Breast epithelium (tissue), 4 donors: ENCODE measurements around the gene CORO1C. TPM values are rescaled to one million over a fixed set of nuclear protein-coding genes. Genes with fewer than 3 reads are reported as not detected.

Experiments used
- DNase-seq, 2 donors: peaks; one replicate each; pipeline ENCODE4 v3.0.0-alpha.2; 2019; ENCODE audit warnings: low spot score in 2 of 2
- H3K27ac ChIP-seq, 2 donors: fragments of 200-600 bp; sonication (generic) in 1 of 2; one replicate each; pipeline ENCODE4 v1.5.1; 2016 to 2019; ENCODE audit warnings: mild to moderate bottlenecking in 1 of 2
- H3K27me3 ChIP-seq, 2 donors: fragments of 200-600 bp; sonication (generic) in 1 of 2; one replicate each; pipeline versions ENCODE4 v1.5.1 to v1.6.0; 2017 to 2019; ENCODE audit warnings: control low read depth in 1 of 2, mild to moderate bottlenecking in 1 of 2
- H3K36me3 ChIP-seq: fragments of 200-600 bp; one replicate; pipeline ENCODE4 v1.5.1; 2019
- H3K4me1 ChIP-seq, 2 donors: fragments of 200-600 bp; sonication (generic); one replicate each; pipeline ENCODE4 v1.5.1; 2016 to 2019; ENCODE audit warnings: control low read depth in 1 of 2
- H3K4me3 ChIP-seq, 3 donors: fragments of 200-600 bp; sonication (generic); 1 replicate in 2 of 3; 2 replicates in 1 of 3; pipeline ENCODE4 v1.5.1; 2016 to 2019; ENCODE audit warnings: mild to moderate bottlenecking in 3 of 3, moderate library complexity in 2 of 3
- H3K9me3 ChIP-seq, 2 donors: fragments of 200-600 bp; sonication (generic) in 1 of 2; one replicate each; pipeline ENCODE4 v1.5.1; 2016 to 2019; ENCODE audit warnings: control low read depth in 1 of 2
- CTCF ChIP-seq, 3 donors: fragments of 450-650 bp; IDR thresholded peaks; one replicate each; pipeline ENCODE4 v1.5.1; 2016 to 2017; ENCODE audit warnings: antibody characterized with exemption in 3 of 3, mild to moderate bottlenecking in 3 of 3, moderate library complexity in 3 of 3
- POLR2A ChIP-seq: fragments of 450-650 bp; IDR thresholded peaks from one replicate; pipeline ENCODE4 v1.6.1; 2016; ENCODE audit warnings: antibody characterized with exemption, mild to moderate bottlenecking, moderate library complexity
- POLR2AphosphoS5 ChIP-seq, 3 donors: sonication (generic); formaldehyde crosslinking; IDR thresholded peaks; one replicate each; pipeline ENCODE4 v1.6.1; 2017; ENCODE audit warnings: antibody characterized with exemption in 3 of 3
- intact Hi-C: fragments of 100-400 bp; cut with DNase I; formaldehyde crosslinking; loops from one replicate; pipeline ENCODE4 v1.15.1; 2023; ENCODE audit warnings: low total_unique reads
- total RNA-seq, 3 donors: library from RNA; depleted of rRNA; stranded (reverse); fragments of >200 nt; gene quantifications; one replicate each; pipeline ENCODE4 v1.1.0, GENCODE V29; 2016

CORO1C gene
- total RNA-seq, 3 donors from 2014 or later: 121 to 155 (median 149) TPM

GRCh38 chr12:108732489-108733229 is 1.3 kb upstream of the CORO1C start:
- TF ChIP-seq POLR2AphosphoS5 (IDR thresholded peaks at IDR 0.05) (no peak), CTCF (IDR thresholded peaks at IDR 0.05) (no peak), POLR2A (no peak)
- H3K36me3 ChIP-seq: no peaks in the 10 kb centered on the region
- intact Hi-C loops: loop anchor here (2.0 kb wide), 1 partner anchor 74 kb away; no protein-coding TSS in a partner anchor
- no peak for DNase-seq
- peak overlapping the region; percentile 97 to 98 for H3K27ac ChIP-seq
- peak overlapping the region; percentile 83 to 92 (median 89) for H3K4me3 ChIP-seq
- H3K9me3 ChIP-seq: no peaks in the 10 kb centered on the region
- H3K4me1 ChIP-seq: no peaks in the 10 kb centered on the region
- H3K27me3 ChIP-seq: no peaks in the 10 kb centered on the region

DNA sequence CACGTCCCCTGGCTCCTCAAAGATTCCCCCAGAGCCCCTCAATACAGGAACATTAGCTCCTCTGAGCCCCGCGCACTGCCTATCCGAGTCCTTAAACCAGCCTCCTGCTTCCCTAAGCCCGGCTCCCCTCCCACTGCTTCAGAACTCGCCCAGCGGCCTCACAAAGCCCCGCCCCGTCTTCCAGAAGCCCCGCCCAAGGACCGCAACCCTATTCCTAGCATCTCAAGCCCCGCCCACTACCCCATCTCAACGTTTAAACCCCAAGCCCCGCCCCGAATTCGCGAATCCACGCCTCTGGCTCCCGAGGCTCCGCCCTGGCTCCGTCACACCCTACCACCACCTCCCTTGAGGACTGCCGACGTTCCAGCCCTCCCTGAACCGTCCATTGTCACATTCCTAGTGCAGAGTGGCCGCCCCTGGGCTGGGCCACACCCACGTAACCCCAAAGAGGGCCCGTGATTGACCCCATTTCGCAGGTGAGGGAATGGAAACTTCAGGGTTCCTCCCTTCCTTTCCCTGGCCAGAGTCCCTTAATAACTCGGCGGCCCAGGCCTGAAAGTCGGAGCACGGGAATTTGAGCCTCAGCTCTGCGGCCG is 646 bp upstream of the CORO1C start:
- TF ChIP-seq POLR2AphosphoS5 (IDR thresholded peaks at IDR 0.05) (peak; percentile 67 to 80 (median 75)), POLR2A (peak; percentile 74), CTCF (IDR thresholded peaks at IDR 0.05) (no peak)
- Histone ChIP-seq H3K4me3 (peak overlapping the region; percentile 83 to 92 (median 89)), H3K9me3 (no peaks in the 10 kb centered on the region), H3K27me3 (no peaks in the 10 kb centered on the region), H3K4me1 (no peaks in the 10 kb centered on the region), H3K36me3 (no peaks in the 10 kb centered on the region), H3K27ac (peak overlapping the region; percentile 97 to 98)
- intact Hi-C loops: loop anchor here (2.0 kb wide), 1 partner anchor 75 kb away; no protein-coding TSS in a partner anchor
- peak; percentile 99 to 100 for DNase-seq

GRCh38 chr12:108730365-108731104 is 783 bp downstream of the CORO1C start:
- H3K4me1 ChIP-seq: no peaks in the 10 kb centered on the region
- H3K27ac ChIP-seq: peak overlapping the region; percentile 97 to 98
- H3K36me3 ChIP-seq: no peaks in the 10 kb centered on the region
- no peaks in the 10 kb centered on the region for H3K9me3 ChIP-seq
- intact Hi-C loops: no loop called here
- H3K27me3 ChIP-seq: no peaks in the 10 kb centered on the region
- TF ChIP-seq CTCF (IDR thresholded peaks at IDR 0.05) (no peak), POLR2A (peak; percentile 17), POLR2AphosphoS5 (IDR thresholded peaks at IDR 0.05) (peak; percentile 16 to 59 (median 50))
- H3K4me3 ChIP-seq: peak overlapping the region; percentile 83 to 92 (median 89)
- DNase-seq: peak; percentile 62 to 66

GRCh38 chr12:108729612-108730364 is 1.5 kb downstream of the CORO1C start:
- DNase-seq: no peak
- Histone ChIP-seq H3K9me3 (no peaks in the 10 kb centered on the region), H3K4me1 (no peaks in the 10 kb centered on the region), H3K27ac (peak overlapping the region; percentile 97 to 98), H3K27me3 (no peaks in the 10 kb centered on the region), H3K4me3 (peak overlapping the region; percentile 83 to 92 (median 89)), H3K36me3 (no peaks in the 10 kb centered on the region)
- TF ChIP-seq POLR2AphosphoS5 (IDR thresholded peaks at IDR 0.05): no peak
- TF ChIP-seq POLR2A: no peak
- TF ChIP-seq CTCF (IDR thresholded peaks at IDR 0.05): no peak
- intact Hi-C loops: no loop called here
